Measurements from ENCODE around the gene CSF3. TPM values are rescaled to one million over a fixed set of nuclear protein-coding genes. Genes with fewer than 3 reads are reported as not detected.

Gene CSF3
- total and polyA plus RNA-seq, 2 of the 13 experiments (the other 11 are each of a cell fraction or from before 2014, with no cell fraction given) = 0.09 TPM; not detected in 1

DNA sequence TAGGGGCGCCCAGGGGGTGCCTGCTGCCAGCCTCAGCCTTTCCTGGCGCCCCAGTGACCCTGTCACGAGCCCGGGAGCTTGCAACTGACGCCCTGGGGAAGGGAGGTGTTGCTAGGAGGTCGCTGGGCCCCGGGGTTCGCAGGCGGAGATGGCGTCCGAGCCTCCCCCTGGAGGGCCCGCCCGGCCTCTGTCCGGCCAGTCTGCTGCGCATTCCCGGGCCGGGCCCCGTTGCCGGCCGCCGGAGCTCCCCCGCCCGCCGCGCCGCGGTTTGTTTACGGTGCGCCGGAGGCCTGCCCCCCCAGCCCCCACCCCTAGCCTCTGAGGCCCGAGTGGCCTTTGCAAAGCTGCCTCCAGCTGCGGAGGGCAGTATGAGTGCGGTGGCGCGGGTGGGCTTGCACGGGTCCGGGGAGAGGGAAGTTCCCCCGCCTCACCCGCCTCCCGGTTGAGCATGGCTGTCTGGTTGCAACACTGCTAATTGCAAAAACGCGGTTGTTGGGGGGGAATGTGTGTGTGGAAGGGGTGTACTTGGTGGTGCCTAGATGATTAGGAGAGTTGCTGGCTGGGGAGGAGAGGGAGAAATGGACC, 48.0 kb downstream of the CSF3 start (continued):
- TF ChIP-seq ZNF784 (CRISPR knock-in tag; IDR thresholded peaks at IDR 0.05; ENCODE audit: borderline replicate concordance) (no peak), KMT2B (CRISPR knock-in tag; IDR thresholded peaks at IDR 0.05) (no peak), KLF6 (CRISPR knock-in tag; IDR thresholded peaks at IDR 0.05) (0 out of 2 replicates have a peak, but pooled peaks have one; percentile 40), KDM5A (IDR thresholded peaks at IDR 0.05; ENCODE audit: borderline replicate concordance, low read length) (0 out of 2 replicates have a peak, but pooled peaks have one; percentile 18), E2F1 (CRISPR knock-in tag; IDR thresholded peaks at IDR 0.05) (no peak), NR2F1 (CRISPR knock-in tag; IDR thresholded peaks at IDR 0.05) (no peak), SKIL (CRISPR knock-in tag; IDR thresholded peaks at IDR 0.05; ENCODE audit: borderline replicate concordance) (peak; percentile 51), ZNF383 (CRISPR knock-in tag; IDR thresholded peaks at IDR 0.05; ENCODE audit: borderline replicate concordance) (no peak), KDM6A (CRISPR knock-in tag; IDR thresholded peaks at IDR 0.05; ENCODE audit: low read depth) (no peak), POLR2A (IDR thresholded peaks at IDR 0.05; ENCODE audit: insufficient read depth in 1 of 2, low read depth in 2 of 2, low read length in 2 of 2) (peak; percentile 26 to 50; a peak in 1 of 4 replicates), ARHGAP35 (CRISPR knock-in tag; IDR thresholded peaks at IDR 0.05; ENCODE audit: borderline replicate concordance) (no peak), MEIS1 (CRISPR knock-in tag; IDR thresholded peaks at IDR 0.05; ENCODE audit: borderline replicate concordance) (no peak), KDM3A (CRISPR knock-in tag; IDR thresholded peaks at IDR 0.05; ENCODE audit: low read depth) (0 out of 2 replicates have a peak, but pooled peaks have one; percentile 37), RAD21 (CRISPR knock-in tag; IDR thresholded peaks at IDR 0.05) (no peak; the same call in 1 of the 2 replicates), RELA (CRISPR knock-in tag; IDR thresholded peaks at IDR 0.05) (no peak), GLI4 (CRISPR knock-in tag; IDR thresholded peaks at IDR 0.05; ENCODE audit: borderline replicate concordance) (no peak), ZNF678 (CRISPR knock-in tag; IDR thresholded peaks at IDR 0.05) (no peak), GLMP (CRISPR knock-in tag; IDR thresholded peaks at IDR 0.05; ENCODE audit: borderline replicate concordance) (no peak), GATA4 (IDR thresholded peaks at IDR 0.05; ENCODE audit: borderline replicate concordance, low read depth) (0 out of 2 replicates have a peak, but pooled peaks have one; percentile 20), EHMT2 (IDR thresholded peaks at IDR 0.05; ENCODE audit: borderline replicate concordance, low read depth, low read length) (no peak), ZNF317 (CRISPR knock-in tag; IDR thresholded peaks at IDR 0.05) (no peak), ZBTB3 (CRISPR knock-in tag; IDR thresholded peaks at IDR 0.05; ENCODE audit: borderline replicate concordance, low read depth) (no peak)
- TF ChIP-seq, protein P1, sequence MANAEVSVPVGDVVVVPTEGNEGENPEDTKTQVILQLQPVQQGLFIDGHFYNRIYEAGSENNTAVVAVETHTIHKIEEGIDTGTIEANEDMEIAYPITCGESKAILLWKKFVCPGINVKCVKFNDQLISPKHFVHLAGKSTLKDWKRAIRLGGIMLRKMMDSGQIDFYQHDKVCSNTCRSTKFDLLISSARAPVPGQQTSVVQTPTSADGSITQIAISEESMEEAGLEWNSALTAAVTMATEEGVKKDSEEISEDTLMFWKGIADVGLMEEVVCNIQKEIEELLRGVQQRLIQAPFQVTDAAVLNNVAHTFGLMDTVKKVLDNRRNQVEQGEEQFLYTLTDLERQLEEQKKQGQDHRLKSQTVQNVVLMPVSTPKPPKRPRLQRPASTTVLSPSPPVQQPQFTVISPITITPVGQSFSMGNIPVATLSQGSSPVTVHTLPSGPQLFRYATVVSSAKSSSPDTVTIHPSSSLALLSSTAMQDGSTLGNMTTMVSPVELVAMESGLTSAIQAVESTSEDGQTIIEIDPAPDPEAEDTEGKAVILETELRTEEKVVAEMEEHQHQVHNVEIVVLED (CRISPR knock-in tag; IDR thresholded peaks at IDR 0.05; ENCODE audit: borderline replicate concordance) = 0 out of 2 replicates have a peak, but pooled peaks have one; percentile 37

All from HepG2 (cell line).